Measurements from ENCODE around the gene CD82. TPM values are rescaled to one million over a fixed set of nuclear protein-coding genes. Genes with fewer than 3 reads are reported as not detected.

Gene CD82
- total RNA-seq, 4 donors from 2014 or later = 10.2 to 26.3 (median 20.8) TPM

DNA sequence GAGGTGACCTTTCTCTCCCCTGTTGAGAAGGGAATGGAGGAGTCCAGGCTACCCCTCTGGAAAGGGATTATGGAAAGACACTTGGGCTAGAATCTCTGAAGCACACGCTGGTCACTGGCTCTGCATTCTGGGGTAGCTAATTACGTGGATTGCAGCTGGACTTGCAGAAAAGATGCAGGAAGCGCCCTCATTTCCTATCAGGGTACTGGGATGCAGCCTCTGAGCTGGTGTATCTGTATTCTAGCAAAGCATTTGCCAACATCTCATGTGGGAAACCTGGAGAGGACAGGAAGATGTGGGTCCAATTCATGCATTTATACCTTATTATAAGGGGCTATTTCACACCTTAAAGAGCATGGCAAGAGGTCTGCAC lies 44.3 kb downstream of the CD82 start:
- Histone ChIP-seq H3K4me1 (no peaks in the 10 kb centered on the region), H3K36me3 (no peaks in the 10 kb centered on the region), H3K9me3 (no peaks in the 10 kb centered on the region), H3K27ac (no peak overlapping the region), H3K27me3 (no peaks in the 10 kb centered on the region), H3K4me3 (no peak overlapping the region)
- TF ChIP-seq POLR2A (IDR thresholded peaks at IDR 0.05) = no peak
- TF ChIP-seq, protein P1, sequence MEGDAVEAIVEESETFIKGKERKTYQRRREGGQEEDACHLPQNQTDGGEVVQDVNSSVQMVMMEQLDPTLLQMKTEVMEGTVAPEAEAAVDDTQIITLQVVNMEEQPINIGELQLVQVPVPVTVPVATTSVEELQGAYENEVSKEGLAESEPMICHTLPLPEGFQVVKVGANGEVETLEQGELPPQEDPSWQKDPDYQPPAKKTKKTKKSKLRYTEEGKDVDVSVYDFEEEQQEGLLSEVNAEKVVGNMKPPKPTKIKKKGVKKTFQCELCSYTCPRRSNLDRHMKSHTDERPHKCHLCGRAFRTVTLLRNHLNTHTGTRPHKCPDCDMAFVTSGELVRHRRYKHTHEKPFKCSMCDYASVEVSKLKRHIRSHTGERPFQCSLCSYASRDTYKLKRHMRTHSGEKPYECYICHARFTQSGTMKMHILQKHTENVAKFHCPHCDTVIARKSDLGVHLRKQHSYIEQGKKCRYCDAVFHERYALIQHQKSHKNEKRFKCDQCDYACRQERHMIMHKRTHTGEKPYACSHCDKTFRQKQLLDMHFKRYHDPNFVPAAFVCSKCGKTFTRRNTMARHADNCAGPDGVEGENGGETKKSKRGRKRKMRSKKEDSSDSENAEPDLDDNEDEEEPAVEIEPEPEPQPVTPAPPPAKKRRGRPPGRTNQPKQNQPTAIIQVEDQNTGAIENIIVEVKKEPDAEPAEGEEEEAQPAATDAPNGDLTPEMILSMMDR (IDR thresholded peaks at IDR 0.05) = no peak
- intact Hi-C loops (cut with DNase I; ENCODE audit: low total_unique reads) = no loop called here
- no peak for DNase-seq

DNA sequence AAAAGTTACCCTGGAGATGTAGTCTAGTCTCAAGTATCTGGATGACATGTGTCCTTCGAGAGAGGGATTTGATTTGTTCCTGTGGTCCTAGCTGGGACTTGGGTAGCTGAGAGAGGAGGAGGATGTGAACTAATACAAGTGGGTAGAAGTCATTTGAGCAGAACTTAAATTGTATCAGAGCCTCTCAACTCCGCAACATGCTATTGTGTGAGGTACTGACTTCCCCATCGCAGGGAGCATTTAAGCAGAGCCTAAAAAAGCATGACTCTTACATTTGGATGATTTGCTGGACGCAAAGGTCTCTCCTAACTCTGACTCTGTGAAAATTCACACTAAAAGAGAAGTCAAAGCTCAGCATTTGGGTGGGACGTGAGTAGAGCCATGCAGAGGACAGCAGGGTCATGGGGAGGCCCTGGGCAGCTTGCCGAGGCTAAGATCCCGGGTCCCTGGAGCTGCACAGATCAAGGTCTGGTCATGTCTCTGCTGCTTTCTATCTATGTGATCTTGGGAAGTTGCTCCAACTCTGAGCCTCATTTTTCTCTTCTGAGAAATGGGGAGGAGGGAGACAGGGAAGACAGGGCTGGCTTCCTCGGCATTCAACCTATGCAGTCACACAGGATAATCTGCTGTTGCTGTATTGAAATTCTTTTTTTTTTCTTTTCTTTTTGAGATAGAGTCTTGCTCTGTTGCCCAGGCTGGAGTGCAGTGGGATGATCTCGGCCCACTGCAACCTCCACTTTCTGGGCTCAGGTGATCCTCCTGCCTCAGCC lies 44.9 kb downstream of the CD82 start:
- Histone ChIP-seq H3K4me1 (no peaks in the 10 kb centered on the region), H3K9me3 (no peaks in the 10 kb centered on the region)
- intact Hi-C loops (cut with DNase I; ENCODE audit: low total_unique reads) = no loop called here

DNA sequence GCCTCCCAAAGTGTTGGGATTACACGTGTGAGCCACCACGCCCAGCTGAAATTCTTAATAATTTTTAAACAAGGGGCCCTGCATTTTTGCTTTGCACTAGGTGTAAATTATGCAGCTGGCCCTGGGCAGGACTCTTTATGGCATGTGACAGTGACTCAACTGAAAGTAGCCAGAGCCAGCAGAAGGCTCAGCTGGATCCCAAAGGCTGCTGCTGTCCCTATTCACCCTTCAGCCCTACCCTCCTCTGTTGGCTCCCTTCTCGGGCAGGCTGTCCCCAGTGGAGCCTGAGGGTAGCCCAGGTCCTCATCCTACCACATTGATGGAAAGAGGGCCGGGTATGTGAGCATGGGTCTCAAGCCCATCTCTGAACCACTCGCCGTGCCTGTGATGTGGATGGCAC lies 45.6 kb downstream of the CD82 start:
- no peaks in the 10 kb centered on the region for H3K36me3 ChIP-seq
- H3K27ac ChIP-seq = no peak overlapping the region
- DNase-seq = no peak
- no peaks in the 10 kb centered on the region for H3K4me1 ChIP-seq
- TF ChIP-seq, protein P1 (IDR thresholded peaks at IDR 0.05) = no peak
- TF ChIP-seq POLR2A (IDR thresholded peaks at IDR 0.05) = no peak
- H3K4me3 ChIP-seq = no peak overlapping the region
- no peaks in the 10 kb centered on the region for H3K9me3 ChIP-seq
- intact Hi-C loops (cut with DNase I; ENCODE audit: low total_unique reads) = no loop called here
- H3K27me3 ChIP-seq = no peaks in the 10 kb centered on the region

More for the DNA sequence above, 44.9 kb downstream of the CD82 start:
- Histone ChIP-seq H3K4me3 (no peak overlapping the region), H3K27ac (no peak overlapping the region), H3K27me3 (no peaks in the 10 kb centered on the region), H3K36me3 (no peaks in the 10 kb centered on the region)
- TF ChIP-seq POLR2A (IDR thresholded peaks at IDR 0.05) = no peak
- TF ChIP-seq, protein P1 (IDR thresholded peaks at IDR 0.05) = no peak
- no peak for DNase-seq

DNA sequence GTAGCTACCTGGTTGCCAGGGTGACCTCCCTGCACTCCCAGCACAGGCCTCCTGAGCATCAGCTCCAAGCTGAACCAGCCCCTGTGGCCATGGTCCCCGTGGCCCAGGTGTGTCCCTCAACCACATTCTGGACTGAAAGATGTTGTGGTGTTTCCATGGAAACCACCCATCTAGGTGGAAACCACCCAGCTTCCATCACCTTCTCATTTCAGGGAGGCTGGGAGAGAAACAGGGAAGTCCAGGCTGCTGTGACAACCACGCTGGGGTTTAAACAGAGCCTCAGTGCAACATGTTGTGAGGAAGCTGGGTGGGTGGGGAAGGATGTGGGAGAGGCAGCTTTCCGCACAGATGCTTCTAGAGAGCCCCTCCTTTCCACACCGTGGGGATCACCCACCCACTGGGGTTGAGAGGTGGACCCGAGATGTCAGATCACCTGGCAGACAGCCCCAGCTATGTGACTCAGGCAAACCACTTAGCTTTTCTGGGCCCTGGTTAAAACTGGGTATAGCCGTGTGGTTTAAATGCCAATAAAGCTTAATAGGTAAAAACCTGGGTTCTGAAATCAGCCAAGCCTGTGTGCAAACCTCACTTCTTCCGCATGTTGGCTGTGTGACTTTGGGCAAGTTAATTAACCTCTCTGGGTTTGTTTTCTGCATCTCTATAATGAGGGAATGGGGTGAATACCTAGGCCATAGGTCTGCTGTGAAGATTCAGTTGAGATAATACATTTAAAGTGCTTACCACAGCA lies 46.4 kb downstream of the CD82 start:
- Histone ChIP-seq H3K9me3 (no peaks in the 10 kb centered on the region), H3K4me3 (no peak overlapping the region), H3K4me1 (no peaks in the 10 kb centered on the region), H3K27me3 (no peaks in the 10 kb centered on the region), H3K27ac (no peak overlapping the region), H3K36me3 (no peaks in the 10 kb centered on the region)
- TF ChIP-seq POLR2A (IDR thresholded peaks at IDR 0.05) = no peak
- TF ChIP-seq, protein P1 (IDR thresholded peaks at IDR 0.05) = no peak
- no peak for DNase-seq
- intact Hi-C loops (cut with DNase I; ENCODE audit: low total_unique reads) = no loop called here

DNA sequence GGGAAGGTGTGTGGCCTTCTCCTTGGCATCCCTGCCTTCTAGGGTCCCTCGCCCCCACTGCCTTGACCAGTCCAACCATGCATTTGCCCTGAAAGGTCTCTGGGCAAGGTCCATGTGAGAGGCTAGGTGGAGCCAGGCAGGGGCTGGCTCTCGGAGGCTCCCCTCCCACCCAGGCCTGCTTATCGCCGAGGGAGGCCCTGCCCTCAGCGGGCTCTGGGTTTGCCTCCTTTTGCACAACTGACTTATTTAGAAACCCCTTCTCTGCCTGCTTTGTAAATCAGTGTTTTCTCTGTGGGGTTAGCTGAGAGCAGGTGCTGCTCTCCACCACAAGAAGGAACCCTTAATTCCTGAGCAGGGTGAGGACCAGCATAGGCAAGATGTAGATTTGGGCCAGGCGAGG lies 47.7 kb downstream of the CD82 start:
- Histone ChIP-seq H3K27ac (no peak overlapping the region), H3K9me3 (no peaks in the 10 kb centered on the region), H3K4me1 (no peaks in the 10 kb centered on the region), H3K4me3 (no peak overlapping the region), H3K36me3 (no peaks in the 10 kb centered on the region), H3K27me3 (no peaks in the 10 kb centered on the region)
- intact Hi-C loops (cut with DNase I; ENCODE audit: low total_unique reads) = no loop called here
- TF ChIP-seq, protein P1 (IDR thresholded peaks at IDR 0.05) = no peak
- DNase-seq = no peak
